Measurements from ENCODE around the gene MC4R. TPM values are rescaled to one million over a fixed set of nuclear protein-coding genes. Genes with fewer than 3 reads are reported as not detected.

Gene MC4R
- not detected in 2 replicates for total RNA-seq

GRCh38 chr18:60372596-60372995 is at the start of gene MC4R:
TSS of gene MC4R (minus strand) at chr18:60372775. CDS start at chr18:60372349, 426 bp downstream.

All from articular chondrocyte of knee joint (primary cell).